GM21786 (cell line): ENCODE measurements around the gene KDM4B.

ENCODE experiments used
- ATAC-seq: cut with Tn5 transposase; IDR thresholded peaks from one replicate; pipeline ENCODE4 v1.9.1; 2021; ENCODE audit not compliant: unreplicated experiment

Gene KDM4B

DNA sequence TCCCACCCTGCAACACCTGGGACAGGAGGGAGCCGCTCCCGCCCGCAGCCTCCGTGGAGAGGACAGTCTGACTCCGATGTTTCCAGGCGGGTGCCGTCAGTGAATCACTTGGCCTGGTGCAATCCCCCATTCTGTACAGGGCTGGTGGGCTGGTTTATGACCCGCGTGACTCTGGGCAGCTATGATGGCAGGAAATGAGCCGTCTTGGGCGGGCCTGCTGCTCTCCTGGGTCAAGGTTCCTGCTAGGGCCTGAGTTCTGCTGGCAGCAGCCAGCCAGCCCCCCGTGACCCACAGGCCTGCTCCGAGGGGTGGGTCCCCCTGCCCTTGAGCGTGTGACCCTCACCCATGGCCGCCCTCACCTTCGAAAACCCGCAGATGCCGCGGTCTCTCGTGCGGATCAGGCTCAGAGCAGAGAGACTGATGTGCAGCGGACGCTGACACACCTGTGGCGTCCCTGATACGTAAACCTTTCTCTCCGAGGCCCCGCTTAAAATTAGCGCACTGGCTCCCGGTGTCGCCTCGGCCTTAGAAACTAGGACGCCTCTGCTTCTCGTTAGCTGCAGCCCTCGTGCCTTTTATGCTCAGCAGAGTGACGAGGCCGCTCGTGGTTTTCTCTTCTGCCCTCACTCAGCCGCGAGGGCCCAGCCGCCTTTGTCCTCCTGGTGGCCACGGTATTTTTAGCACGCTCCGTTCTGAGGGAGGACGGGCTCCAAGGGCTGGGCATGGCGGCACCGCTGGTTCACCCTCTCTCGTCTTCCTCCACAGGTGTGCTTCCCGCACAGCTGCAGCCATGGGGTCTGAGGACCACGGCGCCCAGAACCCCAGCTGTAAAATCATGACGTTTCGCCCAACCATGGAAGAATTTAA, 63.4 kb downstream of the KDM4B start:
- ATAC-seq, result no peak

DNA sequence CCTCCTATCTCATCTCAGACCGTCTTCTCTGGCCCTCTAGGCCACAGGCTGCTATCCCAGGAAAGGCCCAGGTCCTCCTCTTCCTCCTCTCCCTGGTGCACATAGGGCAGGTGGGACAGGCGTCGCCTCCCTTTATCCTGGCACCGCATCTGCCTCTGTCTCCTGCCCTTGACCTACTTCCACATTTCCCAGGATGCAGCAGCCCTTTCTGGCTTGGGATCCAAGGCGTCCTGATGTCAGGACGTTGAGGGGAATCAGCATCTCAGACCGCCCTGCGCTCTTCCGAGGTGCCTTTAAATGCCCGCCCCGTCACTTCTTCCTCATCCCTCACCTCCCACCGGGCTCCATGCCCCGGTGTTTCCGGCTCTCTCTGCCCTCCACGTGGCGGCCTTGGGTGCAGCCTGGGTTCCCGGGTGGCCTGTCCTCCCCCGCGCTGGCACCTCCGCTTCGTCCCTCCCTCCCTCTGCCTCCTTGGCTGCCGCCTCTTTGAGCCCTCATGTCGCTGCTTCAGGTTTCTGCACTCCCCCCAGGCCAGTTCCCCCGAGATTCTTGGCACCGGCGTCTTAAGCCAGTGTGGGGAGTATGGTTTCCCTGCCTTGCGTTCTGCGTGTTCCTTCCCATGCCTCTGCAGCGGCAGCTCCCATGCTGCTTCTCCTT, 66.3 kb downstream of the KDM4B start:
- ATAC-seq, result no peak

DNA sequence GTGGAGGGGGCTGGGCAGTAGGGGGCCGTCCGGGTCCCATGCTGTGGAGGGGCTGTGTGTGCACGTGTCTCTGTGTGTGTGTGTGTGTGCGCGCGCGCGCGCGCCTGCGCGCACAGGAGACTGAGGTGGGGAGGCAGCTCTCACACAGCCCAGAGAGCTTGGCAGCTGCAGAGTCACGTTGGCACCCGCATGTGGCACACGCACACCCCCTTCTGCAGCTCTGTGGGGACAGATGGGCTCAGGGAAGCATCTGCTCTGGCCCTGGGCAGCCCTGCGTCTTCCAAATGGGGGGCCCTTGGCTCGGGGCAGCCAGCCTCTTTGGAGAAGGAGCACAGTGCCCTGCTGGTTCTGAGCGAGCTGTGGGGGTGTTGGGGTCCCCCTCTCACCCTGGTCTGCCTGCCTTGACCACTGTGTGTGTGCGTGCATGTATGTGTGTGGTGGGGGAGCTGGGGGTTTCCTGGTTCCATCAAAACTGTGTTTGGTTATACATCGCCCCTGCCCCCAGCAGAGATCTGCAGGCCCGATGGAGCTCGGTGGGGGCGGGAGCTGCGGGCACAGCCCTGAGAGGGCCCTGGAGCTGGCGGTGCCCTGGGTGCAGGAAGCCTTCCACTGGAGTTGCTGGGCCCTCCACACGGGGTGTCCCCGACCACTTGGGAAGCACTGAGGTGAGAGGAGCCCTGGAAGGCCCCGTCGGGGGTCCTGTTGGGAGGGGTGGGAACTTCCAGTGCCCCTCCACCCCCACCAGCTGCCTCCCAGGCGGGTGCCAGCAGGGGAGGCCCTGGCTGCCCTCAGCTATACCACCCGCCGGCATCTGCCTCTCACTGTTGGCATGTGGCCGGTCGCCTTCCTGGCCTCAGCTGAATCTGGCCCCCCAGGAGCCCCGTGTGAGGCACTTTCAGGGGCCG, 67.1 kb downstream of the KDM4B start:
- no peak for ATAC-seq

DNA sequence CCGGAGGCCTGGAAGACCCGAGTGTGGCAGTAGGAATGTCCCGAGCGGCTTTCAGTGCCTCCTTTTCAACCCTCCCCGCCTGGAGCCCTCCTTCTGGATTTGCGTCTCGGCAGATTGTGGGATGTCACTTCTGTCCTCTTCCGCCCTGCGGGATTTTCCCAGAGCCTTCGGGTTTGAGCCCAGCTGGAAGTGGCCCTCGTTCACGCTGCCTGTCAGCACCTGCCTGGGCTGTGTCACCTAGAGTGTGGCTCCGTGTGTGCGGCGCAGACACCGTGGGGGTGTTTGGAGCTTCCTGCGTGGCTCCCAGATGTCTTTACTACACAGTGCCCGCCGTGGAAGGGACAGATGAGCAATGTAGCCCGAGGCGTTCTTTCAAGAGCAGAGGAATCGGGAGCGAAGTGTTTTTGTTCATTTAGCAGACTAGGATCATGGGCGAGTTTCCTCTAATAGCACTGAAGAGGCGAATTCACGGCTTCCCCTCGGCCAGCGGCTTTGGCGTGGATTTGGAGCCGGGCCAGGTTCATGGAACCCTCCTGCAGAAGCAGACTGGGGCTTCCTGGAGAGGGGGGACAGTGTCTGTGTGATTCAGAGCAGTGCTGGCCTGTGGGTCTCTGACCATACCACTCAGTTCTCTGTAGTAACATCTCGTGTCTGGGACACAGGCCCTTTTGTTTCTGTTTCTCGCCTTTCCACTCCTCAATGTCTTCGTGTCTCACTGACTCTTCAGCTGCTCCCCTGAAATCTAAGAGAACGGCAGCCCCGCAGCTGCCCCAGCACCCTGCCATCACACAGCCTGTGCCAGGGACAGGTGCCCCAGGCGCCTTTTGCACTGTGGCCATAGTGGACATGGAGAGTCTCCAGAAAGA, 68.0 kb downstream of the KDM4B start:
- ATAC-seq, result no peak

DNA sequence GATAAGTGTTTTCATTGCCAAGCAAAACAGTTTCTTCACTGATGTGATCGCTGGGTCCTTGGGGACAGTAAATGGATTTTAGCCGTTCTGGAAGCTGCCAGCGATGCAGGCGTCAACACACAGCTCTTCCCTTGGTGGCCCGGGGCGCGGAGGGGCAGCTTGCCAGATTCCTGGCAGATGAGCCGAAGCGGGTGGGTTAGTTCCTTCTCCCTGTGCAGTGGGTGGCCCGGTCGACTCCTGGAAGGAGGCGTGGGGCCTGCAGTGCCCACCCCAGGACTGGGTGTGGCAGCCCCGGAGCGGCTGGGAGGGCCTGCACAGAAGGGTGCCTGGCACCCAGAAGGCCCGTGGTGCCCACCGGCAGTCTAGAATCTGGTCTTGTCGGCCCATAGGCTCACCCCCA, 69.0 kb downstream of the KDM4B start:
- no peak for ATAC-seq

DNA sequence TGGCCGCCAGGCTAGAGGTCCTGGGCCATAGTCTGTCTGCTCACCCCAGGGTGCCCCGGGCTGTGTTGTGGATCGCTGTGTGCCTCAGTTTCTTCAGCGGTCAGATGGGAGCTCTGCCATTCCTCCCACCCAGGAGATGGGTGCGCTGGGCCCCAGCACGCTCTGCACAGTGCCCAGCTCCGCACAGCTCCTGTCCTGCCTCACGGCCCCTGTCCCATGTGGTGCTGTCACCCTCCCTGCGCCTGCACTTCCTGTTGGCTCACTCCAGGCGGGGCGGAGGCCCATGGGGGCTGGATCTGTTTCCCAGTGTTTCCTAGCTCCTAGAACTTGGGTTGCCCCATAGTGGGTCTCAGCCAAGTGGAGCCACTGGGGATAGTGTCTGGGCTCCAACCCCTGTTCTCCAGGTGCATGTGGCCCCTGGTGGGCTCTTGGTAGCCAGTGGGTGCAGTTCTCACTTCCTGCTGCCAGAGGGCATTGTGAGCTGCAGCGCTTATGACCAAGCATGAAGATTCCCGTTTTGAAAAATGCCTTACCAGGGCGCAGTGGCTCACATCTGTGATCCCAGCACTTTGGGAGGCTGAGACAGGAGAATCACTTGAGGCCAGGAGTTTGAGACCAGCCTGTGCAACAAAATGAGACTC, 69.8 kb downstream of the KDM4B start:
- no peak for ATAC-seq

DNA sequence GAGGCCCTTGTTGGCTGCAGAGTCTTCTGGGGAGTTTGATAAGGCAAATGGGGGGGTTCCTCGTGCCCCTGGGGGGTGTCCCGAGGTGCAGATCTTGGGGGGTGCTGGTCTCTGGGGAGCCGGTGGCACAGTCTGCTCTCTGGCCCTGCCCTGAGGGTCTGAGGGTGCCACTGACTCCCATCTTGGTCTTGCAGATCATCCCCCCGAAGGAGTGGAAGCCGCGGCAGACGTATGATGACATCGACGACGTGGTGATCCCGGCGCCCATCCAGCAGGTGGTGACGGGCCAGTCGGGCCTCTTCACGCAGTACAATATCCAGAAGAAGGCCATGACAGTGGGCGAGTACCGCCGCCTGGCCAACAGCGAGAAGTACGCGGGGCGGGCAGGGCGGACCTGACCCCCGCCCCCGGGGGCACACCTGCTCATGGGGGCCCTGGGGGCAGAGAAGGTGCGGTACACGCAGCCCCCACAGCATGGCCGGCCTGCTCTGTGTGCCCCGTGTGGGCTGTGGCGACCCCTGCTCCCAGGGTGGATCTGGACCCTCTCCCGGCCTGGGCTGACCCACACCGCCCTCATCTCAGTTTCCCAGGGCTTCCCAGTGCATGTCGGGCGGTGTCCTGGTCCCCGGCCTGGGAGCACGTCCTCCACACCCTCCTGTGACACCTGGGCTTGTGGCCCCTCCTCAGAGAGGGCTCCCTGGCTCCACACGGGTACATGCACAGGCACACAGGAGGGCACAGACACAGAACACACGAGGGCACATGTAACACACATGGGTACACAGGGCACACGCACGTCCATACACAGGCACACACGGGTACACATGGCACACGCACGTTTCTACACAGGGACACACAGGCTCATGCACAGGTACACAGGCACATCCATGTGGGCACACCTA, 71.0 kb downstream of the KDM4B start:
- ATAC-seq, result no peak

DNA sequence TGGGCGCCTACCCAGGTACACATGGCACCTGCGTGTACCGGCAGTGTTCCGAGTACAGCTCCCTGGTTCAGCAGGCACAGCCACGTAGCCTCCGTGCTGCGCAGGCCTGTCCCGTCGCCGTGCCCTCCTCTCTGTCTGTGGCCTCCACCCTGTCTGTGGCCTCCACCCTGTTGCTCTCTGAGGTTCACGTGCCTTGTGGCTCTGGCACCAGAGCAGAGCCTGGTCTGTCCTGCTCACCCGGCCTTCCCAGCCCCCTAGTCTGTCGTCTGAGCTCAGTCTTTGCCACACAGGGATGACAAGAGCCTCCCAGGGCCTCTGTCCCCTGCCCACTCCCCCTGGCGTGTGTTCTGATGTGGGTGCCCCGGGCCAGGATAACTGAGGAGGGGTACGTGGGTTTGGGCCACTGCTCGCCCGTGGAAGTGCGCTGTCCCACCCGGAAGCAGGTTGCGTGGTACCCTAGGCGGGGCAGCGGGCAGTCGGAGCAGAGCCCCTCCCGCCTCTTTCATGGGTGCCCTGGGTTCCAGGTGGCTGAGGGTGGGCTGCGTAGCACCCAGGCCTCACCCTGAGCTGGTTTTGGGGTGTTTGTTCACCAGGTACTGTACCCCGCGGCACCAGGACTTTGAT, 71.7 kb downstream of the KDM4B start:
- no peak for ATAC-seq

DNA sequence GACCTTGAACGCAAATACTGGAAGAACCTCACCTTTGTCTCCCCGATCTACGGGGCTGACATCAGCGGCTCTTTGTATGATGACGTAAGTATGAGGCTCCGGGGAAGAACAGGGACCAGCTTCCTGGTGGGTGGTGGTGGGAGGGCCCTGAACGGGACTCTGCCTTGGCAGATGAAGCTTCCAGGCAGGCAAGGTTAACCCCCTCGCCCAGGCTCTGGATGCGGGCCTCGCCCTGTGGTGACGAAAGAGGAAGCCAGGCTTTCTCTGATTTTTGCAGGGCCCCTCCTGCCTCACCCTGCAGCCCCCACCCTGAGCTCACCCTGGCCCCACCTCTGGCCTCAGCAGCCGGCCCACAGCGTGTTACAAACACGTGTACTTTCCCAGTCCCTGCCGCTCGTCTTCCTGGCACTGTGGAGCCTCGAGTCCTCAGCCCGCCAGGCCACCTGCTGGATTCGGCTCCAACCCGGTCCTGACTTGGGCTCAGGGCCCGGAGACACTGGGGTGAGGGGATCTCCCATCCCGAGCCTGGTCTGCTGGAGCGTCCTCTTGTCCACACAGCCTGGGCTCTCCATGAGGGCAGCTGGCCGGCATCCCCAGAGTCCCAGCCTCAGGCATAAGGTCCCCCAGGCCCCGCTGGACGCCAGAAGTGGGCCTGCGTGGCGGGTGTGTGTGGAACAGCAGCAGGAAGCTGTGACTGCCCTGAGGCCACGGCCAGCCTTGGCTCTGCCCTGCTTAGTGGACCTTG, 72.4 kb downstream of the KDM4B start:
- ATAC-seq, result no peak

DNA sequence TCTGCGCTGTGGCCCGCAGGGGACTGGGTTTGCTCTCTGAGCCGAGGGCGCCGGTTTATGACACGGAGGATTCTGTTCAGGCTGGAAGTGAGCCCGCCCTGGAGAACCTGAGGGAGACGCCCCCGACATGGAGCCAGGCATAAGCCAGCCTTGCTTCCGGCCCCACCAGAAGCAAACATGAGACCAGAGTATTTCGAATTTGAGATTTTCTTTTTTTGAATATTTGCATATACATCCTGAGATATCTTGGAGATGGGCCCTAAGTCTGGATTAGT, 72.9 kb downstream of the KDM4B start:
- ATAC-seq, result no peak

DNA sequence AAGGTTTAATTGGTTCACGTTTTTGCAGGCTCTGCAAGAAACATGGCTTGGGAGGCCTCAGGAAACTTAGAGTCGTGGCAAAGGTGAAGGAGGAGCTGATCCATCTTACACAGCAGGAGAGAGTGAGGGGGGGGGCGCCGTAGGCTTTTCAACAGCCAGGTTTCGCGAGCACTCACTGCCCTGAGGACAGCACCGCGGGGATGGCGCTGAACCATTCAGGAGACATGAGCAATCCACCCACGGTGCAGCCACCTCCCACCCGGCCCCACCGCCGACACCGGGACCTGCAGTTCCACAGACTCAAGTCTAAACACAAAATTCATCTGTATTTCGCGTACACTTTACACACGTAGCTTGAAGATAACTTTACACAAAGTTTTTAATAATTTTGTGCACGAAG, 73.6 kb downstream of the KDM4B start:
- no peak for ATAC-seq

DNA sequence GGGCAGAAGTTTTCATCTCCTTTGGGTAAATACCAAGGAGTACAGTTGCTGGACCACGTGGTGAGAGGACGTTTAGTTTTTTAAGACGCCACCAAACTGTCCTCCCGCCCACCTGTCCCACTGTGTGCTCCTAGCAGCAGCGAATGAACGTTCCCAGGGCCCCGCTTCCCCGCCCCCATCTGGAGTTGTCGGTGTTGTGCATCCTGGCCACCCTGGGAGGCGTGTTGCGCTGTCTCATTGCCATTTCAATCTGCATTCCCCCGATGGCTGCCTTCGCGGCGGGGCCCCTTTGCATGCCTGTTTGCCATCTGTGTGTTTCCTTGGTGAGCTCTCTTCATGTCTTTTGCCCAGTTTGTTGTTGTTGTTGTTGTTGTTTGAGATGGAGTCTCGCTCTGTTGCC, 76.1 kb downstream of the KDM4B start:
- ATAC-seq, result no peak

DNA sequence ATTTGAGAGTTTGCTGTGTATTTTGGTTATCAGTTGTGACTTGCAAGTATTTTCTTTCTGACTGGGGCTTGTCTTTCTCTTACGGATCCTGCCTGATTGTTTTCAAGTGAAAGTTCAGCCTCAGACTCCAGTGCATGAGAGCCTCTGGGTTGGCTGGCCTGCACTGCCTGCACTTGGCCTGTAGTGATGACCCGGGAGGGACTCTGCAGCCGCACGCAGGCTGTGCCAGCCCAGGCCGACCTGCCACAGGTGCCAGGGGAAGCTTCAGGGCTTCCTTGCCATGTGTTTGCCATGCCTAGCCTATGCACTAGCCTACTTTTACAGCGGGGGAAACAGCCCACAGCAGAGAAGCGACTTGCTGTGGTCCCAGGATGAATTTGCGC, 77.0 kb downstream of the KDM4B start:
- no peak for ATAC-seq

DNA sequence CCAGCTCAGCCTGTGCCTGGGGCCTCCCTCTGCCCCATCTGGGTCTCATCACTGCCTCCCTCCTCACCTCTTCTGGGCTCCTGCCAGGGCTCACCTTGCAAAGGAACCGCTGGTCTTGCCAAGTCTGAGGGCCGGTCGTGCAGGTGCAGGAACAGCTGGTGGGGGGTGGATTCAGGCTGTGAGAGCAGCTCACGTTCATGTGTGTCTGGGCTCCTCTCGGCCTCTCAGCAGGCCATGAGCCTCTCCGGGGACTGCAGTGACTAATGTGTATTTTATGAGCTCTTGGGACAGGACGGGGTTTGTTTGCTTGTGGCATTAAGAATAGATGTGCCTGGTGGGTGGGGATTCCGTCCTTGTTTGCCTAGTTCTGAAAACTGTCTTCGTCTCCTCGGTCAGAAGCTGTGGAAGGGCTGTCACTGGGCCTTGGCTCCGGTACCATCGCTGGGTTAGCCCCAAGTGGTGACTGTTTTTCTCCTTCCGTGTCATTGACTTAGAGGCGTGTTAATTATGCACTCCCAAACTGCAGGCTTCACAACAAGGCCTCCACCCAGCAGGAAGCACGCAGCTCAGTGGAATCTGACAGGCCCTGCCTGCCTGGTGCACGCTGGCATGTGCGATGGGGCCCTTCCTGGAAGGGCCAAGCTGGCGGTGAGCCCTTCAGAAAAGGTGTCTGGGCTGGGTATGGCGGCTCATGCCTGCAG, 77.6 kb downstream of the KDM4B start:
- ATAC-seq, result no peak

DNA sequence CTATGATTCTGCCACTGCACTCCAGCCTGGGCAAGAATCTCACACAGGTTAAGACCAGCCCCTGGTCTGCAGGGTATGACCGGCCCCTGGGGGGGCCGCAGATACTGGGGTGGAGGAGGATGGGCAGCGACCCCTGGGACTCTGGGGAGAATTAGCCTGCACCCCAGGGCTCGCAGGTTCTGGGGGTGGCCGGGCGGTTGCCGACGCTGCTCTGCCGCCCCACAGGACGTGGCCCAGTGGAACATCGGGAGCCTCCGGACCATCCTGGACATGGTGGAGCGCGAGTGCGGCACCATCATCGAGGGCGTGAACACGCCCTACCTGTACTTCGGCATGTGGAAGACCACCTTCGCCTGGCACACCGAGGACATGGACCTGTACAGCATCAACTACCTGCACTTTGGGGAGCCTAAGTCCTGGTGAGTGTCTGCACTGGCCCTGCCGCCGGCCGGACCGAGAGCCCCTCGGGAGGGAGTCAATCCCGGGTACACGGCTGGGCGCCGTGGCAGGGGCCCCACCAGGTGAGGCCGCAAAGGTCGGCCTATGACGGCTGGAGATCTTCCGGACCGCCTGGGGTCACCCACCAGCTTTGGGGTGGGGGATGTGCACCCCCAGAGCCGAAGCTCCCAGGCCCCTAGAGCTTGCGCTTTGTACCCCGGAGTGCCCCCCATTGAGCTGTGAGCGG, 78.5 kb downstream of the KDM4B start:
- ATAC-seq, result no peak

DNA sequence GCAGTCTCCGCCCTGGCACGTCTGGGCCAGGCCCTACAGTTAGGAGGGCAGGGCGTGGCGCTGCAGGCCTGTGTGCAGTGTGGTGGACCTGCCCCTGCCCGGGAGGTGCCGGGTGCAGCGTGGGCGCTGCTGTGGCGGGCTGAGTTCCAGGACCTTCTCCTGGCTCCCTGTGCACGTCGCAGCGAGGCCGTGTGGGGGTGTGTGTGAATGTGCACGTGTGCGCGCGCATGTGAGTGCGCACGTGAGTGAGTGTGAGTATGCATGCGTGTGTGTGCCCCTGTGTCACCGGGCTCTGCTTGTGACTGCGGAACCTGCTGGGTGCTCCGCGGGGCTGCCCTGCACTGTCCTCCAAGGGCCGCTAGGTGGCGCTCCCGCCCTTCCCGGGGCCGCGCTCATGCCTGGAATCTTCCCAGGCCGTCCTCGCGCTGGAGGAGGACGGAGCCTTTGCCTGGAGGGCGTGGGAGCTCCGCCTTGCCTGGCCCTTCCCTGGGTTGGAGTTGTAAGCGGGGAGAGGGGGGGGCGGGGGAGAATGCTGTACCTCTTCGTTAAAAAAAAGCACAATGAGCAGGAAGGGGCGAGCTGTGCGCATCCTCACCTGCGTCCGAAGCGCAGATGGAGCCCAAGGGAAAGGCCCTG, 79.3 kb downstream of the KDM4B start:
- no peak for ATAC-seq
